Activated CD8-positive, alpha-beta memory T cell treated with anti-CD3 and anti-CD28 coated beads for 1 hour (primary cell): Measurements from ENCODE around the gene AKT3.

Experiments used
- DNase-seq, 2 donors: peaks; one replicate each; pipeline ENCODE4 v3.0.0-alpha.2; 2020; ENCODE audit warnings: low read depth in 1 of 2; ENCODE audit errors: extremely low read depth in 1 of 2

The AKT3 gene

GRCh38 chr1:243520831-243521230 is 329.2 kb downstream of the AKT3 start:
- no peak for DNase-seq

- DNase-seq, result no peak
These were observed 335.1 kb downstream of the AKT3 start for GRCh38 chr1:243514927-243515326.

GRCh38 chr1:243513726-243514491 is 336.1 kb downstream of the AKT3 start:
- no peak for DNase-seq

GRCh38 chr1:243510928-243511327 is 339.1 kb downstream of the AKT3 start:
- DNase-seq, result no peak

GRCh38 chr1:243508943-243509342 is 341.1 kb downstream of the AKT3 start:
- no peak for DNase-seq

GRCh38 chr1:243508303-243508713 is 341.7 kb downstream of the AKT3 start:
- peak in 1 of 2 donors; percentile 22 for DNase-seq

- no peak for DNase-seq
These were observed 342.3 kb downstream of the AKT3 start for GRCh38 chr1:243507672-243508302.

- DNase-seq, result no peak
These were observed 342.9 kb downstream of the AKT3 start for GRCh38 chr1:243507001-243507671.

- no peak for DNase-seq
These were observed 343.9 kb downstream of the AKT3 start for GRCh38 chr1:243505986-243506689.

- DNase-seq, result no peak
These were observed 346.9 kb downstream of the AKT3 start for GRCh38 chr1:243503155-243503554.

- no peak for DNase-seq
These were observed 349.0 kb downstream of the AKT3 start for GRCh38 chr1:243501002-243501401.

- DNase-seq, result no peak
These were observed 349.5 kb downstream of the AKT3 start for GRCh38 chr1:243500512-243500911.

GRCh38 chr1:243499711-243500110 is 350.3 kb downstream of the AKT3 start:
- no peak for DNase-seq

- no peak for DNase-seq
These were observed 350.8 kb downstream of the AKT3 start for GRCh38 chr1:243499248-243499647.

- DNase-seq, result no peak
These were observed 351.9 kb downstream of the AKT3 start for GRCh38 chr1:243497939-243498681.

GRCh38 chr1:243496806-243497205 is 353.2 kb downstream of the AKT3 start:
- no peak for DNase-seq

- no peak for DNase-seq
These were observed 353.8 kb downstream of the AKT3 start for GRCh38 chr1:243496187-243496646.

GRCh38 chr1:243495442-243496186 is 354.4 kb downstream of the AKT3 start:
- no peak for DNase-seq

- DNase-seq, result no peak
These were observed 355.2 kb downstream of the AKT3 start for GRCh38 chr1:243494741-243495431.
